GM23248 (cell line): ENCODE results near the gene ZNF205.

Experiments
- EZH2 ChIP-seq: fragments of 200-600 bp; sonication (generic); IDR thresholded peaks from 2 replicates; pipeline ENCODE4 v1.6.1; 2018; ENCODE audit warnings: antibody characterized with exemption, mild to moderate bottlenecking; ENCODE audit not compliant: insufficient read depth, poor library complexity, severe bottlenecking
- EZH2phosphoT487 ChIP-seq: fragments of 200-600 bp; sonication (generic); IDR thresholded peaks from 2 replicates; pipeline ENCODE4 v1.6.1; 2018; ENCODE audit warnings: antibody characterized with exemption, moderate library complexity, mild to moderate bottlenecking, low read depth; ENCODE audit not compliant: insufficient read depth

DNA sequence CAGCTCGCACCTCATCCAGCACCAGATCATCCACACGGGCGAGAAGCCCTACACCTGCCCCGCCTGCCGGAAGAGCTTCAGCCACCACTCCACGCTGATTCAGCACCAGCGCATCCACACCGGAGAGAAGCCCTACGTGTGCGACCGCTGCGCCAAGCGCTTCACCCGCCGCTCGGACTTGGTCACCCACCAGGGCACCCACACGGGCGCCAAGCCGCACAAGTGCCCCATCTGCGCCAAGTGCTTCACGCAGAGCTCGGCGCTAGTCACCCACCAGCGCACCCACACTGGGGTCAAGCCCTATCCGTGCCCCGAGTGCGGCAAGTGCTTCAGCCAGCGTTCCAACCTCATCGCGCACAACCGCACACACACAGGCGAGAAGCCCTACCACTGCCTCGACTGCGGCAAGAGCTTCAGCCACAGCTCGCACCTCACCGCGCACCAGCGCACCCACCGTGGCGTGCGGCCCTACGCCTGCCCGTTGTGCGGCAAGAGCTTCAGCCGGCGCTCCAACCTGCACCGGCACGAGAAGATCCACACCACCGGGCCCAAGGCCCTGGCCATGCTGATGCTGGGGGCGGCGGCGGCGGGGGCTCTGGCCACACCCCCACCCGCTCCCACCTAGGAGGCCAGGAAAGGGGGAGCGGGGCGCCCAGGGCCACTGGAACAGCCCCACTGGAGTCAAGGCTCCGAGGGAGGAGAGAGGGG lies 7.5 kb downstream of the ZNF205 start:
- TF ChIP-seq EZH2phosphoT487, result no peak
- TF ChIP-seq EZH2, result no peak
